ENCODE data around the gene PTHLH.

PTHLH gene

DNA sequence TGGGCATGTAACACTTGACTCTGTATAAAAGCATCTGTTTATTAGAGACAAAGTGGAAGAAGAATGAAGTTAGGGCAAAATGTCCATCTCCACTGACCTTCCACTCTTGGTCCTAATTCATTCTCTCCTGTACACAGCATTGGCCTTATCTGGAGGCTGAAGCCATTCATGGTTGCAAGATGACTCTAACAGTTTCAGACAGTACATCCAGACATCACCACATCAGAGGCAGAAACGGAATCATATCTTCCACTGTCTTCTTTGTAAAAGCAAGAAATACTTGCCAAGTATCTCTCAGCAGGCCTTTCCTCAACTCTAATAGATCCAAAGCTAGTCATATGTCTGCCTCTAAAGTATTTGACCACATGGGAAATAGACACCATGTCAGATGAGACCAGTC is 41.1 kb downstream of the PTHLH start:
- no peak for DNase-seq

DNA sequence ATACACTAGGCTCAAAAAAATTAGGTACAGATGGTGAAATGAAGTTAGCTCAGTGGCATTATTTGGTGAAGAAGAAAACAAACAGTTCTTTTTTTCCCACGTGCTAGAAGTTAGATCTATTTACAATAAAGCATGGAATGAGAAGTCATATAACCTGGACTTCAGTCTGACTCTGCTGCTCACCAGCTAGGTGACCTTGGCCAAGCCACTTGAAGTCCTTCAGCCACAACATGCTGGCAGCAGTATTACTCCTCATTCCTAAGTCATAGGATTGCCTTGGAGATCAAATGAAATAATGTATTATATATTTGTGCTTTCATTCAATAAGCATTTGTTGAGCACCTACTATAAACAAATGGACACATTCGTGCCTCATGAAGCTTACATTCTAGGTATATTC is 45.2 kb downstream of the PTHLH start:
- no peak for DNase-seq

DNA sequence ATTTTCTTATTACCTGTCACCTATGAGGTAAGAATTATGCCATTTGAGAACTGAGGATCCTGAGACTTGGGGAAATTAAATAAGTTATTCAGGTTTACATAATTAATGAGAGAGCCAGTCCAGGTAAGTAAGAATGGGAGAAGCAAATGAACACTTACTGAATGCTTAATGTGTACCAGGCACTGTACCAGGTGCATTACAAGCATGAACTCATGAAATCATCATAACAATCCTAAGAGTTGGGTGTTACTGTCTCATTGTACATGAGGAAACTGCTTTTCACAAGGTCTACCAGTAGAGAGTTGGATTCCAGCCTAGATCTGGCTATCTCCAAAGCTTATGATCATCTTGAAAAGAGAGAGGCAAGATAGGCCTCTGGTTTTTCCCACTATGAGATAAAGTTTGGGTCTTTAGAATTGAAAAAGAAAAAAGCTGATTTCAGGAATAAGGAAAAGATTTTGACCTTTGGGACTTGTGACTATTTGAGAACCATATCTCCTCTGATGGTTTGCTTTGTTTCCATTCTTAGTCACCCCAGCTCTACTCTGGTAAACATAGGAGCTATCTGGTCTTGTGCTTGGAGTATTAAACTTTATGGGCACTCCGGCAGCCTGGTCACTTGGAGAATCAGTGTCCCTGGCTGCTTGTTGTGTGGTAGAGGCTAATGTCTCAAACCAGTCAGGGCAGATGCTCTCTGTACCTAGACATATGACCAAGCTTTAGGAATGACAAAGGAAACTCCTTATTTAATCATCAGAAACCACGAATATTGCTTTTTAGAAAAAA is 48.0 kb downstream of the PTHLH start:
- DNase-seq = no peak

DNA sequence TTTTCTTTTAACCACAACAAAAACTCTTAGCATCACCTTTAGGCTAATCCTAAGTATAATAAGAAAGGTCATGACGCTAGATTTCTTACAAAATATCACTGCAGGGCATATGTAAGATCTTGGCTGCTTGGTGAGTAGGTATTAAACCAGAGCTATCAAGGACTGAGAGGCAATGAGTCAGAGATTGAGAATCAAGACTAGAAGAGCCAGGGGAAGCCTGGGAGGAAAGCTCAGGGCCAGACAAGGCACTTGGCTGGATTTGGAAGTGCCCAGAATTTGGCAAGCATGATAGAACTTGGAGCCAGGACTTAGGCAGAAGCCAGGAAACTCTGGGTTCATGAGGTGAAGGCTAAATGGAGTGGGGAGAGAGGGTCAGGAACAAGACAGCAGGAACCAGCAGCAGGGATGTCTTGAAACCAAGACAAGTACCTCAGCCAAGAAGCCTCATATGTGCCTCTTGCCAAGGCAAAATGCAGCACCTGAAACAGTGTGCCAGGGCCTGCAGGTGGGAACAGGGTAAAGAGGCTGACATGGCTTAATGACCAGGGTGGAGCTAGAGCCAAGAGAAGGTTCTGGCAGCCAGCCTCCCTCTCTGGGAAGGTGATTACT is 49.9 kb downstream of the PTHLH start:
- no peak for DNase-seq

DNA sequence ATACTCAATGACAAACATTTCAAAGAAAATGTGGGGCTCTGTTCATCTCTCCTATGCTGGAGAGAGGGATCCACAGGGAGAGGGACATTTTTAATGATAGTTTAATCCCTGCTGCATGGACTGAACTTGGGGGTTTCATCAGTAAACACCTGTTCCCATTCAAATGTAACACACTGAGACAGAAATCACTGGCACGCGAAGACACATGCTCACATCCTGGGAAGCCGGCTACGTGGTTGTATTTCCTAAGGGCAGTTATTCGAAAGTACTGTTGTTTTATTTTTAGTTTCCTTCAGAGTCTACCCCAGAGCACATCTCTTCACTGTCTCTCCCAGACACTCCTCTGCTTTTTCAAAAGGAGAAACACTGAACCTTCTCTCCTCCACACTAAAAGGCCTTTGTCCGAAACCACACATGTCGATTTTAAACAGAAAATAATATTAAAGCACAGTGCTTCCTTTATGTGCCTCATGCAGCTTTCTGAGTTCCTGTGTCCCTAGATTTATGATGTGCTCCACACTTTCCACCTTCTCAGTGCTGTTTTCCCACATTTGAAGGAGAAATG is 52.8 kb downstream of the PTHLH start:
- no peak for DNase-seq

DNA sequence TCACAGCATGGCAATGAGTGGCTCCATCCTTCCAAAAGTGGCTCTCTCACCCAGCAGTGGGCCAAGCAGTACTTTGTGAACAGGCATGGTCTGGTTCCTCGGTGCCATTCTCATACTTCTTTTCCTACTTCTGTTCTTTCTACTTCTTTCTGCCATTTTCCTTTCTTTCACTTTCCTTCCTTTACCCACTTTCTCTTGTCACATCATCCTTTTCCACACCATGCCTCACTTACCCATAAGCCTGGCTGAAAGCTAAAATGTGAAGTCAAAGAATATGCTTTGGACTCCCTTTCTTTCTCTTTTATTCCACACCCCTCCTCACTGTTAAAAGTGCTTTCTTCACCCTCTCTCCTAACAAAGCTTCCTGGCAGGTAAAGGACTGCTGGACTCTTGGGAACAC is 57.0 kb downstream of the PTHLH start:
- no peak for DNase-seq

DNA sequence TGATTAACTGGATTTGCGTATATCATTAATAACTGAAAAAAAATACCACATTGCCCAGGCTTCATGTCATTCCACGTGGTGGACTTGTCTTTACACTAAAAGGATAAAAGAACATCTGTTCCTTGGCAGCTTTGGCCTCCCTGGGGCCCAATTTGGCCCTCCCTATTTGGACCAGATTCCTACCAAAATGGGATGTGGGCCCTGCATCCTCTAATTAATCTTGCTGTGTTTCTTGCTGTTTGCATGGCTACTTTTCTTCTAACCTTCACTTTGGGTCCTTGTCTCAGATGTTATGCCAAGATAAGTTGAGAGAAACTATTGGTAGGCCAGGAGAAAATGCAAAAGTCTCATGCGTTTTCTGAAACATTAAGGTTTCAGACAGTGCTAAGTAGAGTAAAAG is 57.5 kb downstream of the PTHLH start:
- no peak for DNase-seq

DNA sequence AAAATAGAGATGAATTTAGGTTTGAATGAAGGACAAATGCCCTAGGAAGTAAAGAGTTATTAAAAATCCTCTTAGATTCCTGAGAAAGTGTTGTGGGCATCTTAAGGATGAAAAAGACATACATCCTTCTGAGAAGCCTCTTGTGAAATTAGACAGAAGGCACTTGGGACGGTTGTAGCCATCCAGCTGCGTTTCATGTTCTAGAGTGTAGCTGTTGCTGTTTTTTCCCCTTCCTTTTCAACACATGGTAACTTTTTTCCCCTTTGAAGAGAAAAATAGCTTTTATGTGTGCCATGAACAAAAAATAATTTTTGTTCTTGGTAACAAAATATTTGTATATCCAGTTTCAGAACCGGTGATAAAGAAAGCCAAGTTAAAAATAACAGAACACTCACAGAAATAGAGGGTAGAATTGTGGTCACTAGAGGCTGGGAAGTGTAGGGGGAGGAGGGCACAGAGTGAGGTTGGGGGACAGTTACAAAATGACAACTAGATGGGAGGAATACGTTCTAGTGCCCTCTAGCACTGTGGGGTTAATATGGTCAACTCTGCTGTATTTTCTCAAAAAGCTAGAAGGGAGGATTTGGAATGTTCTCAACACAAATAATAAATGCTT is 58.4 kb downstream of the PTHLH start:
- DNase-seq = no peak

DNA sequence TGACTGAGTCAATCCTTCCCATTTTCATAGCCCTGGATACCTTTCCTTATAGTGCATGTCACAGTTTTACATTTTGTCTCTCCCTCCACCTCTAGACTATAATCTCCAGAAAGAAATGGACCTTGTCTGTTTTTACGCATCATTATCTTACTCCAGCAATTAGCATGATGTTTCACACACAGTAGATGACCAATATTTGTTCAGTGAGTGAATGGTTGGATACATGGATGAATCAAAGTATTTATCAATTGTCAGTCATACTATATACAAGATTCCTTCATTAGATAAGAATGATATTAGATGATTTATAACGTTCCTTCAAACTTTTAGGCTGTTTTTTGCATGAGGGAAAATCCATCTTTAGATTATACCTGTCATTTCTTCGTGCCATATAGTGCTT is 61.1 kb downstream of the PTHLH start:
- DNase-seq = no peak
